Lower leg skin (tissue), 4 donors: Measurements from ENCODE around the gene SRRM4. TPM values are rescaled to one million over a fixed set of nuclear protein-coding genes. Genes with fewer than 3 reads are reported as not detected.
A peak's percentile ranks its signal among the peaks of the same experiment; 100 is the strongest.

Source experiments
- DNase-seq, 2 donors: peaks; one replicate each; pipeline ENCODE4 v3.0.0-alpha.2; 2019; ENCODE audit warnings: low spot score in 2 of 2
- H3K4me3 ChIP-seq: fragments of 200-600 bp; sonication (generic); 2 replicates; pipeline ENCODE4 v1.5.1; 2017; ENCODE audit warnings: mild to moderate bottlenecking, low read depth; ENCODE audit not compliant: poor library complexity, severe bottlenecking
- CTCF ChIP-seq, 3 donors: fragments of 450-650 bp; IDR thresholded peaks; one replicate each; pipeline ENCODE4 v1.5.1; 2016; ENCODE audit warnings: antibody characterized with exemption in 3 of 3, mild to moderate bottlenecking in 3 of 3, moderate library complexity in 2 of 3
- POLR2A ChIP-seq, 2 donors: fragments of 450-650 bp; IDR thresholded peaks; one replicate each; pipeline ENCODE4 v1.6.1; 2016 to 2017; ENCODE audit warnings: antibody characterized with exemption in 2 of 2, mild to moderate bottlenecking in 1 of 2, moderate library complexity in 1 of 2
- WGBS, 2 donors: methylation state at CpG; one replicate each; pipeline ENCODE4 v1.1.5; 2018; 5-methylcytosine and 5-hydroxymethylcytosine counted together
- intact Hi-C: fragments of 100-400 bp; cut with DNase I; formaldehyde crosslinking; loops from one replicate; pipeline ENCODE4 v1.15.0; 2023; ENCODE audit warnings: low total_unique reads
- total RNA-seq, 4 donors: library from RNA; depleted of rRNA; stranded (reverse); fragments of >200 nt; gene quantifications; one replicate each; pipeline ENCODE4 v1.1.0, GENCODE V29; 2016

The SRRM4 gene
- total RNA-seq, 4 donors from 2014 or later = 0.03 TPM; not detected in 3

GRCh38 chr12:119177056-119177325 is 195.7 kb downstream of the SRRM4 start:
- no peak for DNase-seq
- TF ChIP-seq CTCF (IDR thresholded peaks at IDR 0.05) (no peak), POLR2A (IDR thresholded peaks at IDR 0.05) (no peak)
- intact Hi-C loops = no loop called here
- no peak overlapping the region for H3K4me3 ChIP-seq
- WGBS, 2 donors = 72 to 80% methylated on average over 4 of the region's 4 CpGs

GRCh38 chr12:119177724-119178380 is 196.5 kb downstream of the SRRM4 start:
- intact Hi-C loops = no loop called here
- H3K4me3 ChIP-seq = no peak overlapping the region
- 87 to 91% methylated on average over 15 of the region's 15 CpGs for WGBS, 2 donors
- DNase-seq = no peak
- no peak for TF ChIP-seq POLR2A (IDR thresholded peaks at IDR 0.05)
- TF ChIP-seq CTCF (IDR thresholded peaks at IDR 0.05) = no peak

- intact Hi-C loops = no loop called here
- TF ChIP-seq CTCF (IDR thresholded peaks at IDR 0.05) = no peak
- no peak for TF ChIP-seq POLR2A (IDR thresholded peaks at IDR 0.05)
- peak within 1 kb of the TSS; percentile 17 for H3K4me3 ChIP-seq
- 3% methylated on average over 23 to 33 of the region's 33 CpGs for WGBS, 2 donors
- peak; percentile 76 to 95 for DNase-seq
These were observed 197.4 kb downstream of the SRRM4 start, which contains the start of gene HSPB8 for GRCh38 chr12:119178544-119179334. HSPB8 (plus strand) TSS chr12:119178931; CDS start chr12:119179313, 382 bp downstream.

GRCh38 chr12:119179335-119180021 is 198.1 kb downstream of the SRRM4 start:
- no peak for DNase-seq
- peak overlapping the region; percentile 17 for H3K4me3 ChIP-seq
- TF ChIP-seq POLR2A (IDR thresholded peaks at IDR 0.05) = no peak
- TF ChIP-seq CTCF (IDR thresholded peaks at IDR 0.05) = no peak
- intact Hi-C loops = no loop called here
- 26 to 27% methylated on average over 17 to 18 of the region's 18 CpGs for WGBS, 2 donors

GRCh38 chr12:119180380-119181040 is 199.2 kb downstream of the SRRM4 start:
- peak; percentile 60 to 92 for DNase-seq
- no peak overlapping the region for H3K4me3 ChIP-seq
- WGBS, 2 donors = 23 to 25% methylated on average over 7 of the region's 7 CpGs
- TF ChIP-seq CTCF (IDR thresholded peaks at IDR 0.05) (no peak), POLR2A (IDR thresholded peaks at IDR 0.05) (no peak)
- intact Hi-C loops = no loop called here
